ENCODE results near the gene ZNF512. TPM values are rescaled to one million over a fixed set of nuclear protein-coding genes. Genes with fewer than 3 reads are reported as not detected.

ZNF512 gene
- total RNA-seq, 1 experiment from 2014 or later, result not detected

GRCh38 chr2:27634291-27634690 lies 51.4 kb downstream of the ZNF512 start:
- no TSS peak for BruUV-seq (replicated peaks)
- Histone ChIP-seq H3K9me3 (ENCODE audit: low read length) (no peaks in the 10 kb centered on the region), H3K9ac (ENCODE audit: low read length) (no peak overlapping the region), H3K27me3 (ENCODE audit: low read length) (no peaks in the 10 kb centered on the region), H3K4me2 (ENCODE audit: low read length) (no peak overlapping the region), H3K4me1 (ENCODE audit: insufficient read depth, low read length) (peaks cover 25% of the 10 kb centered on the region), H3K9me2 (replicated peaks; ENCODE audit: low read length) (no peaks in the 10 kb centered on the region), H3K79me2 (ENCODE audit: low read length) (peaks cover 31% of the 10 kb centered on the region), H3K36me3 (ENCODE audit: low read depth, low read length) (peaks cover 39% of the 10 kb centered on the region), H4K20me1 (ENCODE audit: low read length) (no peaks in the 10 kb centered on the region), H2AFZ (ENCODE audit: low read length) (no peak overlapping the region), H3F3A (ENCODE audit: low read length, unreplicated experiment) (peaks cover 5% of the 10 kb centered on the region), H3K27ac (ENCODE audit: low read length) (no peak overlapping the region), H3K4me3 (ENCODE audit: low read length) (no peak overlapping the region)
- intact Hi-C loops (cut with micrococcal nuclease), result no loop called here
- ChIA-PET POLR2A (ENCODE audit: unreplicated experiment) (no interaction called here), CTCF (no interaction called here)
- DNase-seq, result no peak
- TF ChIP-seq CTCF (conservative IDR thresholded peaks at IDR 0.05; ENCODE audit: low read depth, low read length) (no peak), EZH2 (IDR thresholded peaks at IDR 0.05; ENCODE audit: low read length, unreplicated experiment) (no peak)
- no peak for ATAC-seq

- Histone ChIP-seq H3K36me3 (ENCODE audit: low read depth, low read length) (peaks cover 49% of the 10 kb centered on the region), H3K27me3 (ENCODE audit: low read length) (no peaks in the 10 kb centered on the region), H3K9me2 (replicated peaks; ENCODE audit: low read length) (no peaks in the 10 kb centered on the region), H3F3A (ENCODE audit: low read length, unreplicated experiment) (peaks cover 5% of the 10 kb centered on the region), H3K4me2 (ENCODE audit: low read length) (no peak overlapping the region), H4K20me1 (ENCODE audit: low read length) (no peaks in the 10 kb centered on the region), H3K79me2 (ENCODE audit: low read length) (peaks cover 6% of the 10 kb centered on the region), H3K4me1 (ENCODE audit: insufficient read depth, low read length) (peaks cover 22% of the 10 kb centered on the region), H3K9ac (ENCODE audit: low read length) (no peak overlapping the region), H3K4me3 (ENCODE audit: low read length) (no peak overlapping the region), H2AFZ (ENCODE audit: low read length) (no peak overlapping the region), H3K9me3 (ENCODE audit: low read length) (no peaks in the 10 kb centered on the region), H3K27ac (ENCODE audit: low read length) (no peak overlapping the region)
- TF ChIP-seq EZH2 (IDR thresholded peaks at IDR 0.05; ENCODE audit: low read length, unreplicated experiment), result no peak
- intact Hi-C loops (cut with micrococcal nuclease), result no loop called here
- ATAC-seq (no peak), DNase-seq (no peak)
- ChIA-PET POLR2A (ENCODE audit: unreplicated experiment) (no interaction called here), CTCF (no interaction called here)
- no TSS peak for BruUV-seq (replicated peaks)
These were observed 53.9 kb downstream of the ZNF512 start for GRCh38 chr2:27636766-27637165.

GRCh38 chr2:27638037-27638637 lies 55.3 kb downstream of the ZNF512 start:
- ChIA-PET CTCF (interaction anchor here (0.5 kb wide), 1 partner anchor 68 kb away, joined by 3 read pairs; no protein-coding TSS in a partner anchor), POLR2A (ENCODE audit: unreplicated experiment) (no interaction called here)
- no TSS peak for BruUV-seq (replicated peaks)
- DNase-seq (peak; percentile 82), ATAC-seq (peak; percentile 93)
- Histone ChIP-seq H3K4me2 (ENCODE audit: low read length) (peak overlapping the region; percentile 21), H3K27me3 (ENCODE audit: low read length) (no peaks in the 10 kb centered on the region), H3K27ac (ENCODE audit: low read length) (peak overlapping the region; percentile 81), H3F3A (ENCODE audit: low read length, unreplicated experiment) (peaks cover 5% of the 10 kb centered on the region), H3K4me3 (ENCODE audit: low read length) (no peak overlapping the region), H3K9me2 (replicated peaks; ENCODE audit: low read length) (no peaks in the 10 kb centered on the region), H3K9ac (ENCODE audit: low read length) (peak overlapping the region; percentile 25; the same call in 1 of the 2 replicates), H4K20me1 (ENCODE audit: low read length) (no peaks in the 10 kb centered on the region), H3K79me2 (ENCODE audit: low read length) (no peaks in the 10 kb centered on the region), H3K9me3 (ENCODE audit: low read length) (no peaks in the 10 kb centered on the region), H2AFZ (ENCODE audit: low read length) (no peak overlapping the region), H3K36me3 (ENCODE audit: low read depth, low read length) (peaks cover 40% of the 10 kb centered on the region), H3K4me1 (ENCODE audit: insufficient read depth, low read length) (peaks cover 22% of the 10 kb centered on the region)
- TF ChIP-seq CTCF (conservative IDR thresholded peaks at IDR 0.05; ENCODE audit: low read depth, low read length) (no peak), EZH2phosphoT487 (IDR thresholded peaks at IDR 0.05; ENCODE audit: borderline replicate concordance, low read length) (no peak), EZH2 (IDR thresholded peaks at IDR 0.05; ENCODE audit: low read length, unreplicated experiment) (no peak)
- intact Hi-C loops (cut with micrococcal nuclease), result no loop called here
